ENCODE data around the gene RNF212B.

The RNF212B gene

GRCh38 chr14:23286902-23287479 is 49.3 kb downstream of the RNF212B start:
- Histone ChIP-seq H3K27me3 (ENCODE audit: insufficient read depth, low read depth) (no peaks in the 10 kb centered on the region), H3K27ac (peak overlapping the region; percentile 24; the same call in 1 of the 2 replicates), H4K20me1 (ENCODE audit: insufficient read depth) (no peaks in the 10 kb centered on the region), H3K4me1 (ENCODE audit: low read depth, poor library complexity, severe bottlenecking) (peaks cover 11% of the 10 kb centered on the region), H3K36me3 (ENCODE audit: insufficient read depth) (no peaks in the 10 kb centered on the region), H2AFZ (ENCODE audit: low read depth) (peak overlapping the region; percentile 93; the same call in 1 of the 2 replicates), H3K79me2 (ENCODE audit: insufficient read depth, low read depth) (0 out of 2 replicates have a peak, but pooled peaks cover 4% of the 10 kb centered on the region), H3K9ac (peak overlapping the region; percentile 41; the same call in 1 of the 2 replicates), H3K4me2 (peak overlapping the region; percentile 84), H3K4me3 (IDR thresholded peaks at IDR 0.05; ENCODE audit: insufficient read depth, low read depth, low read length) (no peak overlapping the region)
- TF ChIP-seq, protein P1, sequence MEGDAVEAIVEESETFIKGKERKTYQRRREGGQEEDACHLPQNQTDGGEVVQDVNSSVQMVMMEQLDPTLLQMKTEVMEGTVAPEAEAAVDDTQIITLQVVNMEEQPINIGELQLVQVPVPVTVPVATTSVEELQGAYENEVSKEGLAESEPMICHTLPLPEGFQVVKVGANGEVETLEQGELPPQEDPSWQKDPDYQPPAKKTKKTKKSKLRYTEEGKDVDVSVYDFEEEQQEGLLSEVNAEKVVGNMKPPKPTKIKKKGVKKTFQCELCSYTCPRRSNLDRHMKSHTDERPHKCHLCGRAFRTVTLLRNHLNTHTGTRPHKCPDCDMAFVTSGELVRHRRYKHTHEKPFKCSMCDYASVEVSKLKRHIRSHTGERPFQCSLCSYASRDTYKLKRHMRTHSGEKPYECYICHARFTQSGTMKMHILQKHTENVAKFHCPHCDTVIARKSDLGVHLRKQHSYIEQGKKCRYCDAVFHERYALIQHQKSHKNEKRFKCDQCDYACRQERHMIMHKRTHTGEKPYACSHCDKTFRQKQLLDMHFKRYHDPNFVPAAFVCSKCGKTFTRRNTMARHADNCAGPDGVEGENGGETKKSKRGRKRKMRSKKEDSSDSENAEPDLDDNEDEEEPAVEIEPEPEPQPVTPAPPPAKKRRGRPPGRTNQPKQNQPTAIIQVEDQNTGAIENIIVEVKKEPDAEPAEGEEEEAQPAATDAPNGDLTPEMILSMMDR (conservative IDR thresholded peaks at IDR 0.05; ENCODE audit: low read depth, low read length), result no peak

DNA sequence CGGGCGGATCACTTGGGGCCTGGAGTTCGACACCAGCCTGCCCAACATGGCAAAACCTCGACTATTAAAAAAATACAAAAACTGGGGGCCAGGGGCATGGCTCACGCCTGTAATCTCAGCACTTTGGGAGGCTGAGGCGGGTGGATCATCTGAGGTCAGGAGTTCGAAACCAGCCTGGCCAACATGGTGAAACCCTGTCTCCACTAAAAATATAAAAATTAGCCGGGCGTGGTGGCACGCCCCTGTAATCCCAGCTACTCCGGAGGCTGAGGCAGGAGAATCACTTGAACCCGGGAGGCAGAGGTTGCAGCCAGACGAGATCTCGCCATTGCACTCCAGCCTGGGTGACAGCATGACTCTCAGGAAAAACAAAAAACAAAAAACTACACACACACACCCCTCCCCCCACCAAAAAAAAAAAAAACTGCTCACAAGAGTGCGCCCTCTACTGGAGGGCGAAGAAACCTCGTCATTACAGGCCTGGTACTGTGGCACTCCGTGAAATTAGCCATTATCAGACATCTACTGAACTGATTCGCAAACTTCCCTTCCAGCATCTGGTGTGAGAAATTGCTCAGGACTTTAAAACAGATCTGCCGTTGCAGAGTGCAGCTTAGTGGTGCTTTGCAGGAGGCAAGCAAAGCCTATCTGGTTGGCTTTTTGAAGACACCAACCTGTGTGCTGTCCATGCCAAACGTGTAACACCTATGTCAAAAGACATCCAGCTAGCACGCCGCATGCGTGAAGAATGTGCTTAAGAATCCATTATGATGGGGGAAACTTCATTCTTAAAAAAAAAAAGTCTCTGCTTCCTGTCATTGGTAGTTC is 57.2 kb downstream of the RNF212B start:
- Histone ChIP-seq H4K20me1 (ENCODE audit: insufficient read depth) (no peaks in the 10 kb centered on the region), H3K4me1 (ENCODE audit: low read depth, poor library complexity, severe bottlenecking) (peaks cover 12% of the 10 kb centered on the region), H2AFZ (ENCODE audit: low read depth) (no peak overlapping the region; the same call in 1 of the 2 replicates), H3K79me2 (ENCODE audit: insufficient read depth, low read depth) (no peaks in the 10 kb centered on the region), H3K27ac (no peak overlapping the region), H3K9ac (no peak overlapping the region), H3K4me2 (no peak overlapping the region; the same call in 1 of the 2 replicates), H3K36me3 (ENCODE audit: insufficient read depth) (no peaks in the 10 kb centered on the region), H3K27me3 (ENCODE audit: insufficient read depth, low read depth) (no peaks in the 10 kb centered on the region), H3K4me3 (IDR thresholded peaks at IDR 0.05; ENCODE audit: insufficient read depth, low read depth, low read length) (no peak overlapping the region)
- TF ChIP-seq, protein P1 (conservative IDR thresholded peaks at IDR 0.05; ENCODE audit: low read depth, low read length), result peak; percentile 80

DNA sequence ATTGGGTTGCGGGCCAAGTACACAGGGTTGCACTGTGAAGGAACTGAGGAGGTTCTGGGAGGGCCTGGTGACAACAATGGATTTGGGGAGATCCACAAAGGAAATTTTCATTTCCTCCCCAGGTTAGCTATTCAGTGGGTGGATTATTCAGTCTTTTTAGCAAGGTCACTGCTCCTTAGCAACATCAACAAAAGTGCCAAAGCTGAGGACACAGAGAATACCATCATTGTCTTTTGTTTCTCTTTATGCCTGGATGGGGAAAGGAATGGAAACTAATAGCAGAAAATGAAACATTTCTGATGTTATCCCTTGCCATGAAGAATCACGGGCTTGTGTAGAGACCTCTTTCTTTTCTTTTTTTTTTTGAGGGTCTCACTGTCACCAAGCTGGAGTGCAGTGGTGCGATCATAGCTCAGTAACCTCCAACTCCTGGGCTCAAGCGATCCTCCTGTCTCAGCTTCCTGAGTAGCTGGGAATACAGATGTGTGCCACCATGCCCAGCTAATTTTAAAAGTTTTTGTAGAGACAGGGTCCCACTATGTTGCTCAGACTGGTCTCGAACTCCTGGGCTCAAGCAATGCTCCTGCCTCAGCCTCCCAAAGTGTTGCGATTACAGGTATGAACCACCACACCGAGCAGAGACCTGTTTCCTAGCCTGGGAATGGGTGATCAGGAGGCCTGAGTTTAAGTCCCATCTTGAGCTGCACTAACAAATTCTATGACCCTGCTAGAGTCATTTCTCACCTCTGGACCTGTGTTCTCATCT is 58.5 kb downstream of the RNF212B start:
- no peak overlapping the region for H2AFZ ChIP-seq (ENCODE audit: low read depth)
- H3K4me1 ChIP-seq (ENCODE audit: low read depth, poor library complexity, severe bottlenecking), result peaks cover 19% of the 10 kb centered on the region
- no peaks in the 10 kb centered on the region for H4K20me1 ChIP-seq (ENCODE audit: insufficient read depth)
- H3K36me3 ChIP-seq (ENCODE audit: insufficient read depth), result no peaks in the 10 kb centered on the region
- no peak overlapping the region for H3K4me3 ChIP-seq (IDR thresholded peaks at IDR 0.05; ENCODE audit: insufficient read depth, low read depth, low read length)
- H3K27ac ChIP-seq, result no peak overlapping the region
- H3K9ac ChIP-seq, result no peak overlapping the region
- H3K4me2 ChIP-seq, result no peak overlapping the region
- 0 out of 2 replicates have a peak, but pooled peaks cover 5% of the 10 kb centered on the region for H3K79me2 ChIP-seq (ENCODE audit: insufficient read depth, low read depth)
- no peaks in the 10 kb centered on the region for H3K27me3 ChIP-seq (ENCODE audit: insufficient read depth, low read depth)
- TF ChIP-seq, protein P1 (conservative IDR thresholded peaks at IDR 0.05; ENCODE audit: low read depth, low read length), result no peak

- TF ChIP-seq, protein P1 (conservative IDR thresholded peaks at IDR 0.05; ENCODE audit: low read depth, low read length), result no peak
- Histone ChIP-seq H3K36me3 (ENCODE audit: insufficient read depth) (no peaks in the 10 kb centered on the region), H3K27me3 (ENCODE audit: insufficient read depth, low read depth) (no peaks in the 10 kb centered on the region), H3K4me2 (no peak overlapping the region), H3K9ac (no peak overlapping the region), H4K20me1 (ENCODE audit: insufficient read depth) (no peaks in the 10 kb centered on the region), H3K4me3 (IDR thresholded peaks at IDR 0.05; ENCODE audit: insufficient read depth, low read depth, low read length) (no peak overlapping the region), H3K27ac (no peak overlapping the region), H3K4me1 (ENCODE audit: low read depth, poor library complexity, severe bottlenecking) (peaks cover 19% of the 10 kb centered on the region), H3K79me2 (ENCODE audit: insufficient read depth, low read depth) (0 out of 2 replicates have a peak, but pooled peaks cover 5% of the 10 kb centered on the region), H2AFZ (ENCODE audit: low read depth) (no peak overlapping the region)
Observed at GRCh38 chr14:23297096-23297495, 59.4 kb downstream of the RNF212B start.
